SIG-M5 treated with dmso at 0.1 percent for 504 hours (cell line): ENCODE results near the gene SERPING1.
A peak's percentile ranks its signal among the peaks of the same experiment; 100 is the strongest.
"Not testable (repeated sequence)": the region's sequence is repeated elsewhere in the genome, so short reads cannot be mapped to it uniquely, and the experiment has no call there.

Experiments used
- DNase-seq: peaks from one replicate; lab custom pipeline; 2025; ENCODE audit not compliant: unreplicated experiment; lab: John Stamatoyannopoulos, UW

Gene SERPING1

GRCh38 chr11:57652230-57652629, 54.7 kb downstream of the SERPING1 start:
- not testable (repeated sequence) for DNase-seq

GRCh38 chr11:57652662-57653061, 55.2 kb downstream of the SERPING1 start:
- DNase-seq: no peak

- DNase-seq: no peak
Observed at GRCh38 chr11:57653163-57653562, 55.7 kb downstream of the SERPING1 start.

- DNase-seq: no peak
Observed at GRCh38 chr11:57656885-57657193, 59.4 kb downstream of the SERPING1 start.

DNA sequence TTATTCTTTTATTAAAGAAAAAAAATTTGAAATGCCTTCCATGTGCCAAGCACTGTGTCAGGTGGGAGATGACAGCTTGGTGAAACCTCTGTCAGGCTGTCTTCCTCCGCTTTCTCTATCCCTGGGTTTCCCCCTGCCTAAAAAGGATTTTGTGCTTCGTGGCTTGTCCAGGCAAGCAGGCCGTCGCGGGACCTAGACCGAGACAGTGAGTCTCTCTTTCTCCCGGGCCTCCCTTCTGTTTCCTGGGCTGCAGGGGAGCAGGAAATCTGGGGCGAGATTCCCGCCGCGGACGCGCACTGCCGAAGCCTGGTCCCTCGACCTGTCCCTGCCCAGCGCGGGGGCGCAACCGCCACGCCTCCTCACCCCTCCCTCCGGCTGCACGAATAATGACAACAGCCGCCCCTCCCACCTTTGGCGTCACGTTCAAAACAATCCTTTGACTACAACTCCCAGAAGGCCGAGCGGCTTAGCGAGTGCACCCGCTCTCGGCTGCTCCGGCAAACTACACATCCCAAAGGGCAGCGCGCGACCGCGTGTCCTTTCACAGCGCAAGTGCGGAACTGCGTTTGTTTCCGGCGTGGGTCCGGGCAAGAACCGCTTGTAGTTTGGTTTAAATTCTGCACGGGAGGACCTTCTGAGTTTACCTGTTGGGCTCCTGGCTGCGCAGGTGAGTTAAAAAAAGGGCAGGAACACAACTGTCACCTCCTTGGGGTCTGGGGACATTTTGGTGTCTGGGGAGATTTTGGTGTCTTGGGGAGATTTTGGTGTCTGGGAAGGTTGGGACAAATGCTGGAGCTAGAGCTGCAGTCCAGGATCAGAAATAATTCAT, 59.9 kb downstream of the SERPING1 start, which contains the start of gene CLP1:
Gene CLP1, plus strand, starts transcription at position 569 of the 829 bp plus-strand sequence. CDS start 1,715 bp downstream, outside the sequence.
- peak; percentile 96 for DNase-seq

DNA sequence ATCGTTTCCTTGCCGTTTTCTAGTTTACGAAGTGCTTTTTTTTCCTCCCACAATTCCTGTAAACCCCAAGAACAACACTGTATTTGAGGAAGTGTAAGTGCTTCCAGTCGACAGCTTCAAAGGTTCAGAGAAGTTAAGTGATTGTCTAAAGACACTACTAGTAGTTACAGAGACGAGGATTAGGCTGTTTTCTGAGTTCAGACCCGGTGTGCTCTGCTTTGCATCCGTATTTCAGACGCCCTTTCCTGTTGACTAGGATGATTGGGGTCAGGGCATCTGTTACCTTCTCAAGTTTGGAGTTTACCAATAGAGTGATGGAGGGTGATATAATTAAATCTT, 60.5 kb downstream of the SERPING1 start:
- DNase-seq: no peak

DNA sequence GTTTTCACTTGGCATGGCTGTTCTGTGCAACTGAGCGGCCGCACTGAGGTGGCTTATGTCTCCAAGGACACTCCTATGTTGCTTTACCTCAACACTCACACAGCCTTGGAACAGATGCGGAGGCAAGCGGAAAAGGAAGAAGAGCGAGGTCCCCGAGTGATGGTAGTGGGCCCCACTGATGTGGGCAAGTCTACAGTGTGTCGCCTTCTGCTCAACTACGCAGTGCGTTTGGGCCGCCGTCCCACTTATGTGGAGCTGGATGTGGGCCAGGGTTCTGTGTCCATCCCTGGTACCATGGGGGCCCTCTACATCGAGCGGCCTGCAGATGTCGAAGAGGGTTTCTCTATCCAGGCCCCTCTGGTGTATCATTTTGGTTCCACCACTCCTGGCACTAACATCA, 62.2 kb downstream of the SERPING1 start:
- DNase-seq: no peak

- DNase-seq: no peak
Observed at GRCh38 chr11:57662893-57663292, 65.4 kb downstream of the SERPING1 start.

- DNase-seq: no peak
Observed at GRCh38 chr11:57663975-57664374, 66.5 kb downstream of the SERPING1 start.
